ENCODE data around the gene ADORA1. TPM values are rescaled to one million over a fixed set of nuclear protein-coding genes. Genes with fewer than 3 reads are reported as not detected.

Gene ADORA1
- total RNA-seq, result 1 to 10 TPM in 1 of 4 donors, not detected in 3; 1.5 TPM

GRCh38 chr1:203127666-203128430 lies at the start of gene ADORA1:
Gene ADORA1, plus strand, starts transcription at chr1:203127726. Its CDS starts 1,116 bp downstream, at chr1:203128842.
- Histone ChIP-seq H3K27me3 (no peaks in the 10 kb centered on the region), H3K9me3 (no peaks in the 10 kb centered on the region), H3K36me3 (no peaks in the 10 kb centered on the region), H3K4me3 (peak within 1 kb of the TSS; percentile 12 to 49 (median 28)), H3K27ac (peak within 1 kb of the TSS in 3 of 4 donors; percentile 32 to 62 (median 62)), H3K4me1 (peaks cover 0 to 27% (median 2%) of the 10 kb centered on the region in 4 donors)
- TF ChIP-seq POLR2A (IDR thresholded peaks at IDR 0.05), result no peak
- TF ChIP-seq, protein P1, sequence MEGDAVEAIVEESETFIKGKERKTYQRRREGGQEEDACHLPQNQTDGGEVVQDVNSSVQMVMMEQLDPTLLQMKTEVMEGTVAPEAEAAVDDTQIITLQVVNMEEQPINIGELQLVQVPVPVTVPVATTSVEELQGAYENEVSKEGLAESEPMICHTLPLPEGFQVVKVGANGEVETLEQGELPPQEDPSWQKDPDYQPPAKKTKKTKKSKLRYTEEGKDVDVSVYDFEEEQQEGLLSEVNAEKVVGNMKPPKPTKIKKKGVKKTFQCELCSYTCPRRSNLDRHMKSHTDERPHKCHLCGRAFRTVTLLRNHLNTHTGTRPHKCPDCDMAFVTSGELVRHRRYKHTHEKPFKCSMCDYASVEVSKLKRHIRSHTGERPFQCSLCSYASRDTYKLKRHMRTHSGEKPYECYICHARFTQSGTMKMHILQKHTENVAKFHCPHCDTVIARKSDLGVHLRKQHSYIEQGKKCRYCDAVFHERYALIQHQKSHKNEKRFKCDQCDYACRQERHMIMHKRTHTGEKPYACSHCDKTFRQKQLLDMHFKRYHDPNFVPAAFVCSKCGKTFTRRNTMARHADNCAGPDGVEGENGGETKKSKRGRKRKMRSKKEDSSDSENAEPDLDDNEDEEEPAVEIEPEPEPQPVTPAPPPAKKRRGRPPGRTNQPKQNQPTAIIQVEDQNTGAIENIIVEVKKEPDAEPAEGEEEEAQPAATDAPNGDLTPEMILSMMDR (IDR thresholded peaks at IDR 0.05), result no peak
- peak in 1 of 3 donors; percentile 66 for DNase-seq

DNA sequence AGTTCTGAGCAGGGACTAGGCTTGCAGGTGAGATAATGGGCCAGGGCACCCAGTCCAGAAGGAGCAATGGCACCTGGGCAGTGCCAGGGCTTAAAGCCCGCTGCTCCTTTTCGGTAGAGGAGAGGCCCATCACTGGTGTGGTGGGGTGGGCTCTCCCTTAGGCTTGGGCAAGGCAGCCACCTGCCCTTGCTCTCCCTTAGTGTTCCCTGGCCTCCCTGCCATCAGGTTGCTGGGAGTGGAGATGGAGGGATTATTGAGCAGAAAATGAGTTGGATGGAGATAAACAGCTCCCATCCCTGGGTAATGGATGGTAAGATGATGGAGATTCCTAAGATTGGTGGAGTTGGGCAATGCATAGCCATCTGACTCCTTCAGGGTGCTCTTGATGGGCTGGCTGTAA lies 49.6 kb upstream of the ADORA1 start:
- Histone ChIP-seq H3K4me3 (no peak overlapping the region), H3K36me3 (no peaks in the 10 kb centered on the region), H3K4me1 (peaks cover 0 to 7% (median 0%) of the 10 kb centered on the region in 4 donors), H3K27me3 (no peaks in the 10 kb centered on the region), H3K9me3 (no peaks in the 10 kb centered on the region), H3K27ac (no peak overlapping the region)
- TF ChIP-seq POLR2A (IDR thresholded peaks at IDR 0.05), result no peak
- TF ChIP-seq, protein P1 (IDR thresholded peaks at IDR 0.05), result no peak
- no peak for DNase-seq

- Histone ChIP-seq H3K27me3 (no peaks in the 10 kb centered on the region), H3K9me3 (no peaks in the 10 kb centered on the region), H3K4me3 (no peak overlapping the region), H3K27ac (no peak overlapping the region), H3K36me3 (no peaks in the 10 kb centered on the region), H3K4me1 (peaks cover 0 to 7% (median 0%) of the 10 kb centered on the region in 4 donors)
- DNase-seq, result no peak
- TF ChIP-seq, protein P1 (IDR thresholded peaks at IDR 0.05), result no peak
- no peak for TF ChIP-seq POLR2A (IDR thresholded peaks at IDR 0.05)
Measured at GRCh38 chr1:203078478-203078877, 49.0 kb upstream of the ADORA1 start.

- no peak for DNase-seq
- TF ChIP-seq POLR2A (IDR thresholded peaks at IDR 0.05), result no peak
- TF ChIP-seq, protein P1 (IDR thresholded peaks at IDR 0.05), result no peak
- Histone ChIP-seq H3K9me3 (no peaks in the 10 kb centered on the region), H3K27ac (no peak overlapping the region), H3K27me3 (no peaks in the 10 kb centered on the region), H3K36me3 (no peaks in the 10 kb centered on the region), H3K4me3 (no peak overlapping the region), H3K4me1 (peaks cover 0 to 7% (median 0%) of the 10 kb centered on the region in 4 donors)
Measured at GRCh38 chr1:203080456-203080855, 47.1 kb upstream of the ADORA1 start.

- no peak overlapping the region for H3K4me3 ChIP-seq
- H3K27ac ChIP-seq, result no peak overlapping the region
- H3K9me3 ChIP-seq, result no peaks in the 10 kb centered on the region
- peak in 1 of 3 donors; percentile 15 for DNase-seq
- no peaks in the 10 kb centered on the region for H3K4me1 ChIP-seq
- TF ChIP-seq, protein P1 (IDR thresholded peaks at IDR 0.05), result no peak
- no peak for TF ChIP-seq POLR2A (IDR thresholded peaks at IDR 0.05)
- no peaks in the 10 kb centered on the region for H3K27me3 ChIP-seq
- no peaks in the 10 kb centered on the region for H3K36me3 ChIP-seq
Measured at GRCh38 chr1:203081465-203082230, 45.9 kb upstream of the ADORA1 start.

Data from Peyer's patch (tissue), 4 donors.